IPS DF 6.9 (cell line): ENCODE measurements around the gene MTAP.

ENCODE experiments used
- DNase-seq: peaks from one replicate; pipeline ENCODE4 v3.0.0-alpha.2; 2013; ENCODE audit warnings: low read depth, low spot score
- H3K27ac ChIP-seq: one replicate; pipeline ENCODE4 v1.5.1; 2013; ENCODE audit warnings: low read length, control low read depth
- H3K27me3 ChIP-seq: 2 replicates; pipeline ENCODE4 v1.6.1; 2013; ENCODE audit warnings: mild to moderate bottlenecking, low read length; ENCODE audit not compliant: control insufficient read depth, insufficient read depth
- H3K36me3 ChIP-seq: 2 replicates; pipeline ENCODE4 v1.6.1; 2013; ENCODE audit warnings: low read length; ENCODE audit not compliant: control insufficient read depth, insufficient read depth
- H3K4me1 ChIP-seq: 2 replicates; pipeline ENCODE4 v1.6.1; 2013; ENCODE audit warnings: low read length; ENCODE audit not compliant: control insufficient read depth, insufficient read depth
- H3K4me3 ChIP-seq: 2 replicates; pipeline ENCODE4 v1.5.1; 2013; ENCODE audit warnings: mild to moderate bottlenecking, low read length
- H3K9me3 ChIP-seq: 2 replicates; pipeline ENCODE4 v1.6.1; 2013; ENCODE audit warnings: low read length, inconsistent platforms; ENCODE audit not compliant: control insufficient read depth, insufficient read depth
- WGBS: extraction: QIAGEN DNeasy Blood & Tissue Kit; methylation state at CpG from one replicate; pipeline ENCODE4 v1.1.7; 2013; ENCODE audit warnings: mixed read lengths, missing lambda C conversion rate; ENCODE audit not compliant: insufficient read length, insufficient coverage; 5-methylcytosine and 5-hydroxymethylcytosine counted together

MTAP gene

DNA sequence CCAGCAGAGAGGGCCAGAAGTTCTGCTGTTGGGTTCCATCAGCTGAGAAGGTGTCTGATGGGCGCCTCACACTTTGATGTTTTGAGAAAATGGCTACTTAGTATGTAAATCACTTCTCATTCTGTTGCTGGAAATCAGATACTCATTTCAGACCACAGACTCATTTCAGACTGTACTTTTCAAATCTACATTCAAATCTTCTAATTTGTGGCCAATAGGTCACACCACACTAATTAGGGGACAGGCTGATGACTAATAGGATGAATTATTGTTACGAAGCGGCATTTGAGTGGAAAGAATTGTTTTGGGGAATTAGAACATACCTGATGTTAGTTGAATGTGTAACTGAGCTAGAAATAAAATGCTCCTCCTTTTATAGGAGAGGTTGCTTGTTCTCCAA is 13.2 kb downstream of the MTAP start:
- Histone ChIP-seq H3K4me3 (no peak overlapping the region), H3K27me3 (no peaks in the 10 kb centered on the region), H3K27ac (no peak overlapping the region), H3K36me3 (peaks cover 44% of the 10 kb centered on the region), H3K9me3 (no peaks in the 10 kb centered on the region), H3K4me1 (no peaks in the 10 kb centered on the region)
- DNase-seq, result no peak
- 100% methylated on average over 2 of the region's 3 CpGs for WGBS

DNA sequence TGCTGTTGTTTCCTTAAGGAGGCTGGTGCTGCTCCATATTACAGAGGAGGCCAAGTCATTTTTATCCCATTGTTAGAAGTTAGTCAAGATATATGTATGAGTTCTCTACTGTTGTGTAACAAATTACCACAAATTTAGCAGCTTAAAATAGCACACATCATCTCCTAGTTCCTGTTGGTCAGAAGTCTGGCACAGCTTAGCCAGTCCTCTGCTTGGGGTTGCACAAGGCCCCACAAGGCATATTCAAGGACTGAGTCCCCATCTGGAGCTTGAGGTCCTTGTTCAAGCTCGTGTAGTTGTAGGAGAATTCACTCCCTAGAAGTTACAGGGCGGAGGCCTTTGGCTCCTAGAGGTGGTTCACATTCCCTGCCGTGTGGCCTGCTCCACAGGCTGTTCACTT is 14.7 kb downstream of the MTAP start:
- WGBS, result no CpG with 5 or more reads among the region's 3 CpGs
- Histone ChIP-seq H3K9me3 (no peaks in the 10 kb centered on the region), H3K4me3 (no peak overlapping the region), H3K27ac (no peak overlapping the region), H3K36me3 (peaks cover 34% of the 10 kb centered on the region), H3K4me1 (no peaks in the 10 kb centered on the region), H3K27me3 (no peaks in the 10 kb centered on the region)
- no peak for DNase-seq

DNA sequence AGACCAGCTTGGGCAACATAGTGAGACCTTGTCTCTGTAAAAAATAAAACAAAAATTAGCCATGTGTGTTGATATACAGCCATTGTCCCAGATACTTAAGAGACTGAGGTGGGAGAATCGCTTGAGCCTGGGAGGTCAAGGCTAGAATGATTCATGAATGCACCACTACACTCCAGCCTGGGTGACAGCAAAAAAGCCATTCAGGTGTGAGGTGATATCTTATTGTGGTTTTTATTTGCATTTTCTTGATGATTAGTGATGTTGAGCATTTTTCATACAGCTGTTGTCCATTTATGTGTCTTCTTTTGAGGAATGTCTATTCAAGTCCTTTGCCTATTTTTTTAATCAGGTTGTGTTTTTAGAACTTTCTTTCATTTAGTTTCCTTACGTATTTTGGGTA is 23.2 kb downstream of the MTAP start:
- WGBS, result no CpG with 5 or more reads among the region's 2 CpGs
- no peak overlapping the region for H3K4me3 ChIP-seq
- no peaks in the 10 kb centered on the region for H3K9me3 ChIP-seq
- no peak for DNase-seq
- H3K27ac ChIP-seq, result no peak overlapping the region
- H3K4me1 ChIP-seq, result no peaks in the 10 kb centered on the region
- peaks cover 9% of the 10 kb centered on the region; the same call in 1 of the 2 replicates for H3K36me3 ChIP-seq
- no peaks in the 10 kb centered on the region for H3K27me3 ChIP-seq

DNA sequence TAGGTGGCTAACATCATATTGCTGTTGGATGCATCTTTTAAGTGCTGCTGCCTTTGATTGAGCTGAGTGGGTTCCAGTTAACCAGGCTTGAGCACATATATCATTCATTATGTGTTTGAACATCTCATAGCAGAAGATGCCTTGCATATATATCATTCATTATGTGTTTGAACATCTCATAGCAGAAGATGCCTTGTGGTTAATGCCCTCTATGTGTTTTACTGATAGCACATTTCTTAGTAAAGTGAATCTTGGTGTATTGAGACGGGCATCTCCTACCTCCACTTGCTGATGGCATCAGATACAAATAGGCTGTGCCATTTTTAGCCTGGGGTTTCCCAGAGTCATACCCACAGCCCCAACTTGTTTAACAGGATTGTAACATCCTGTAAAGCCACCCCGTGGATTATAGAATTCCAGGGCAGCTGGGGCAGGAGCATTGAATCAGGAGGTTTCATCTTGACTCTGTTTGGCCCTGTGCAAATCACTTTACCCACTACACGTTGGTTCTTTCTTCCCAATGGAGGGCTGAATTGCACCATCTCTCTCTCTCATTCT is 26.5 kb downstream of the MTAP start:
- H3K4me1 ChIP-seq, result no peaks in the 10 kb centered on the region
- no peak overlapping the region for H3K27ac ChIP-seq
- H3K36me3 ChIP-seq, result peaks cover 11% of the 10 kb centered on the region; the same call in 1 of the 2 replicates
- H3K9me3 ChIP-seq, result no peaks in the 10 kb centered on the region
- H3K4me3 ChIP-seq, result no peak overlapping the region
- no peaks in the 10 kb centered on the region for H3K27me3 ChIP-seq
- DNase-seq, result no peak
- no CpG with 5 or more reads among the region's 3 CpGs for WGBS

DNA sequence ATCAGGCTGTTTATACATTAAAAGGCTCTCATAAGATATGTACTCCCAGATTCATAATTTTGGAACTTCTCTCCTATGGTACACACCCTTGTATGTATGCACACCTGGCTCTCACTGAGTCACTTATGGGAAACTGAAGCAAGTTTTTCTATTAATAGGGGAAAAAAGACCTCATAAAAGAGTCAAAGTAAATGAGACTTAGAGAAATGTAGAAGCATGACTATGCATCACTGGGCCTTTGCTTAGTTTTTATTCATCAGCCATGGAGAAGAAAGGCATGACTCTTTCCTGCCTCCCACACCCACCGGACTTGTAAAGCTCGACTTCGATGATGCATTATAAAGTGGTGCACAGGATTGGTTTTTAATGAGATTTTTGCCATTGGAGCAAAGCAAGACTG is 28.2 kb downstream of the MTAP start:
- no peak for DNase-seq
- Histone ChIP-seq H3K9me3 (no peaks in the 10 kb centered on the region), H3K4me3 (no peak overlapping the region), H3K4me1 (no peaks in the 10 kb centered on the region), H3K27ac (no peak overlapping the region), H3K27me3 (no peaks in the 10 kb centered on the region), H3K36me3 (peaks cover 11% of the 10 kb centered on the region; the same call in 1 of the 2 replicates)
- WGBS, result no CpG with 5 or more reads among the region's 3 CpGs

DNA sequence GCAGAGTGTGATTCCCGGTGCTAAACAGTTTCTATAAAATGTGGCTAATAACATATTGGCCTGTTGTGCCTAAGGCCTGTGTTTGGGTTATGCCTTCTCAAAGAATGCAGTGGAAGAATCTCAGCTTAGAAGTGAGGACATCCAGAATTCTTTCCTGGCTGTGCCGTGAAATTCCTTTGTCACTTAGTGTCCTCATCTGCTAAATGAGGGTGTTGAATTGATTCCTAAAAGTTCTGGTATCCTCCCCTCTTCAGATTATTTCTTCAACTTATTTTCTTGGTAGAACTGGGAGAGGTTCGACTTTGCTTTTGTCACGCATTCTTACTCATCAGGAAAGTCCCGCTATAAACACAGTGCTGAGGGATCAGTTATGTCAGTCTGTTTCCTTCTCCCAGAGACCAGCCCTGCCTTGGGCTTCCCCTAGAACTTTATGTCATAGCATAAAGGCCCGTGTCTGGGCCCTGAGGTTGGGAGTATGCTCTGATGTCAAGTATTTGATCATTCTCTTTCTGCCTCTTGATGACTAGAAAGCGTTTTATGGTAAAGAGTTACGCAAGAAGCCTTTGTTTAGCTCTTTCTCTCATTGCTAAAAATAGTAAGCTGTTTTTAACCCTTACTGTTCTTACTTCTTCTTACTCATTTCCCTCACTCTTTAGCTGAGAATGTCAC is 29.5 kb downstream of the MTAP start:
- no peaks in the 10 kb centered on the region for H3K9me3 ChIP-seq
- H3K36me3 ChIP-seq, result peaks cover 9% of the 10 kb centered on the region; the same call in 1 of the 2 replicates
- no peak for DNase-seq
- H3K4me3 ChIP-seq, result no peak overlapping the region
- no CpG with 5 or more reads among the region's 8 CpGs for WGBS
- H3K4me1 ChIP-seq, result no peaks in the 10 kb centered on the region
- H3K27ac ChIP-seq, result no peak overlapping the region
- no peaks in the 10 kb centered on the region for H3K27me3 ChIP-seq

DNA sequence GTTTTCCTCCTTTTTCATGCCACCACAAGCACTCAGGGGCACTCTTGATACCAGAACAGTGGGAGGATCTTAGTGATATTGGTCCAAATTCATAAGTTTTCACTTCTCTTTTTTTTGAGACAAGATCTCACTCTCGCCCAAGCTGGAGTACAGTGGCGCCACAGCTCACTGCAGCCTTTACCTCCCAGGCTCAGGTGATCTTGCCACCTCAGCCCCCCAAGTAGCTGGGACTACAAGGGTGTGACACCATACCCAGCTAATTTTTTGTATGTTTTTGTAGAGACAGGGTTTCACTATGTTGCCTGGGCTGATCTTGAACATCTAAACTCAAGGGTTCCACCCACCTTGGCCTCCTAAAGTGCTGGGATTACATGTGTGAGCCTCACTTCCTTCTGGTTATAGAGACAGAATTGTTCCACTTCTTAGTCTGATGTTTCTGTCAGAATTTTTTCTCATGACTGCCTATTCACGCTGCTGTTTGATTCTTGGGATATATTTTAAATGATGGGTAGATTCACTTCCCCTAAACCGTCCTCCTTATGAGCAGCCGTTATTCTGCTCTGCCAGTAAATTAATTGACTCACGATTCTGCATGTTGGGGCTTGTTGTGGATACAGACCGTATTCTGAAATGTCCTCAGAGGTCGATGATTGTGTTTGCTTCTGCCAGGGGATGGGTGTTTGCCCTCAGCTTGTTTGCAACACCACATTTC is 30.8 kb downstream of the MTAP start:
- WGBS, result no CpG with 5 or more reads among the region's 8 CpGs
- Histone ChIP-seq H3K4me1 (no peaks in the 10 kb centered on the region), H3K36me3 (peaks cover 12% of the 10 kb centered on the region; the same call in 1 of the 2 replicates), H3K27ac (no peak overlapping the region), H3K4me3 (no peak overlapping the region), H3K27me3 (no peaks in the 10 kb centered on the region), H3K9me3 (no peaks in the 10 kb centered on the region)
- no peak for DNase-seq

DNA sequence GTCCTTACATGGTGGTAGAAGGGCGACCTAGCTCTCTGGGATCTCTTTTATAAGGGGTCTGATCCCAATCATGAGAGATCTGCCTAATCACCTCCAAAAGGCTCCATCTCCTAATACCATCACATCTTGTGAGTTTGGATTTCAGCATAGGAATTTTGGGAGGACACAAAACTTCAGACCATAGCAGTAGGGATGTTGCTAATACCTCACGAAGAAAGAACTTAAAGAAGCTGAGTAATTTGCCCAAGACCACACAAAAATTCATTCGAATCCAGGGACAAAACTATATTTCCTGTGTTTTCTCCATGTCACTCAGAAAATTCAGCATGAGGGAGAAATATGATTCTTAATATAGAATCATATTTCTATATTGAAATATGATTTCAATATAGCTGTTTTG is 32.7 kb downstream of the MTAP start:
- DNase-seq, result no peak
- Histone ChIP-seq H3K4me3 (no peak overlapping the region), H3K27ac (no peak overlapping the region), H3K4me1 (no peaks in the 10 kb centered on the region), H3K36me3 (peaks cover 11% of the 10 kb centered on the region; the same call in 1 of the 2 replicates), H3K9me3 (no peaks in the 10 kb centered on the region), H3K27me3 (no peaks in the 10 kb centered on the region)
- WGBS, result no CpG with 5 or more reads among the region's 3 CpGs

DNA sequence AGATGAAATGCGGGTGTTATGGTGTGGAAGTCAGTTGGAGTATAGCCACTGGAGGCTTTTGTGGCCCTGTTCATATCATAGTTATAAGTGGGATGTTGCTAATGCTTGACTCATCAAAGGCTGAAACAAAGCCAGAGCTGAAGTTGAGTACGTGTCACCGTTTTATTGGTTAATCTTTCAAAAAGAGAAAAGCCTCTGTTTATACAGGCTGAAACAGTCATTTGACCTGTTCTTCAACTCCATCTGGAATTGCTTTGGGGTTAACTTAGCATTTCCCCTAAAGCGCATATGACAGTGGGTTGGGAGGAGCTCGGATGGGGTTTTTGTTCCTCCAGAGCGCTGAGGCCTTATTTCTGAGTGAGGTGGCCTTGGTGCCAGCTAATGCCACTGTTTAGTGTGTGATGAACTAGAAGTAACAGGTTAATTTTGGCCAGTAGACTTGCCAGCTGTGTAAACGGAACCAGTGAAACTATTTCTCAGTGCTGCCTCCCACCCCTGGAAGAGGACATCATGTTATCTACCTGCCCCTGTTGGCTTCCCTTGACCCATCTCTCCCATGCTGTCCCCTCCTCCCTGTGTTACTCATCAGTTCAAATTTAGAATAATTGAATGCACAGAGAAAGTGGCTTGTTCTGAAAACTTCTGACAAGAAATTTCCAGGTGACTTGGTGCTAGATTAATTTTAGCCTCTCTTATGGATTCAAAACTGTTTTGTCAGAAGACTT is 34.2 kb downstream of the MTAP start:
- Histone ChIP-seq H3K9me3 (no peaks in the 10 kb centered on the region; the same call in 1 of the 2 replicates), H3K36me3 (peaks cover 23% of the 10 kb centered on the region; the same call in 1 of the 2 replicates), H3K4me1 (no peaks in the 10 kb centered on the region), H3K27ac (no peak overlapping the region), H3K27me3 (no peaks in the 10 kb centered on the region), H3K4me3 (no peak overlapping the region)
- no peak for DNase-seq
- no CpG with 5 or more reads among the region's 7 CpGs for WGBS

DNA sequence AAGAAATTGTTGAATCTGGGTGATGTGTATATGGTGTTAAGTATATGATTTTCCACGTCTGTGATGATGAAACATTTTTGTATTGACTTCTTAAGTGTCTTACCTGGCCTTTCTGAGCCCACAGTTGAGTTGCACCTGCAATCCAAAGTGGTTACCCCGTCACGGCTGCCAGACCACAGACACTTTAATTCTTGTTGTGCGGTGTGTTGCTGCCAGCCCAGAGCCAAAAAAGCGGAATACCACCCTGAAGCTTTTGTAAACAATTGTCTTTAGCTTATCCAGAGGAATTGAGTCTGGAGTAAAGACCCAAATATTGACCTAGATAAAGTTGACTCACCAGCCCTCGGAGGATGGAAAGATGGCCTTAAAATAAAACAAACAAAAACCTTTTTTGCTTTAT is 35.1 kb downstream of the MTAP start:
- no peaks in the 10 kb centered on the region for H3K4me1 ChIP-seq
- H3K4me3 ChIP-seq, result no peak overlapping the region
- WGBS, result 100% methylated on average over 1 of the region's 6 CpGs
- no peaks in the 10 kb centered on the region for H3K27me3 ChIP-seq
- H3K9me3 ChIP-seq, result no peaks in the 10 kb centered on the region; the same call in 1 of the 2 replicates
- no peak for DNase-seq
- H3K27ac ChIP-seq, result no peak overlapping the region
- peaks cover 23% of the 10 kb centered on the region; the same call in 1 of the 2 replicates for H3K36me3 ChIP-seq
